Stimulated activated CD4-positive, alpha-beta T cell treated with anti-CD3 and anti-CD28 coated beads, Interleukin-1b, Interleukin-23, amount 100 ng/mL, for 1 hour (primary cell): ENCODE measurements around the gene BGN.
A peak's percentile ranks its signal among the peaks of the same experiment; 100 is the strongest.

Experiments
- DNase-seq, 2 donors: peaks; one replicate each; pipeline ENCODE4 v3.0.0-alpha.2; 2020; ENCODE audit warnings: low read depth in 2 of 2

The BGN gene

GRCh38 chrX:153526801-153527200 lies 32.0 kb downstream of the BGN start:
- no peak for DNase-seq

GRCh38 chrX:153527208-153527607 lies 32.4 kb downstream of the BGN start:
- no peak for DNase-seq

- no peak for DNase-seq
Observed at GRCh38 chrX:153530411-153531129, 35.8 kb downstream of the BGN start.

GRCh38 chrX:153533091-153533490 lies 38.3 kb downstream of the BGN start:
- no peak for DNase-seq

GRCh38 chrX:153537080-153537479 lies 42.3 kb downstream of the BGN start:
- no peak for DNase-seq

- DNase-seq: no peak
Observed at GRCh38 chrX:153537526-153538295, 42.9 kb downstream of the BGN start.

GRCh38 chrX:153538424-153538823 lies 43.6 kb downstream of the BGN start:
- no peak for DNase-seq

GRCh38 chrX:153539171-153539978 lies 44.6 kb downstream of the BGN start:
- DNase-seq: peak in 1 of 2 donors; percentile 25

GRCh38 chrX:153539979-153540358 lies 45.2 kb downstream of the BGN start:
- no peak for DNase-seq

GRCh38 chrX:153544727-153545126 lies 49.9 kb downstream of the BGN start:
- DNase-seq: no peak

- DNase-seq: no peak
Observed at GRCh38 chrX:153546386-153546785, 51.6 kb downstream of the BGN start.

- DNase-seq: no peak
Observed at GRCh38 chrX:153547195-153547594, 52.4 kb downstream of the BGN start.

- no peak for DNase-seq
Observed at GRCh38 chrX:153549231-153549630, 54.5 kb downstream of the BGN start.

- DNase-seq: no peak
Observed at GRCh38 chrX:153549807-153550206, 55.0 kb downstream of the BGN start.

GRCh38 chrX:153551135-153551534 lies 56.4 kb downstream of the BGN start:
- no peak for DNase-seq

GRCh38 chrX:153554519-153555167 lies 59.9 kb downstream of the BGN start:
- DNase-seq: peak in 1 of 2 donors; percentile 27

GRCh38 chrX:153556767-153557166 lies 62.0 kb downstream of the BGN start:
- no peak for DNase-seq

GRCh38 chrX:153557618-153558355 lies 63.0 kb downstream of the BGN start:
- DNase-seq: no peak
